ENCODE results near the gene HSD17B1. TPM values are rescaled to one million over a fixed set of nuclear protein-coding genes. Genes with fewer than 3 reads are reported as not detected.

The HSD17B1 gene
- total RNA-seq, 1 donor from 2014 or later, result 1.4 TPM

DNA sequence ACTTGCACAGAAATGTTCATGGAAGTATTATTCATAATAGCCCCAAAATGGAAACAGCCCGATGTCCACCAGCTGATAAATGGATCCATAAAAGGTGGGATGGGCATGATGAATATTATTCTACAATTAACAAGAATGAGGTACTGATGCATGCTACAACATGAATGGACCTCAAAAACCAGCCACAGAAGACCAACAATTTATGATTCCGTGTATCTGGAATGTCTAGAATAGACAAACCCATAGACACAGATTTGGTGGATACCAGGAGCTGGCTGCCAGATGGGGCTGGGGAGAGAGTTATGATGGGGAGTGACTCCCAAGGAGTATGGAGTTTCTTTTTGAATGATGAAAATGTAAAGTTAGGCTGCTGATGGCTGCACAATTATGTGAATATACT lies 27.5 kb upstream of the HSD17B1 start:
- no peaks in the 10 kb centered on the region for H3K27me3 Mint-ChIP-seq
- H3K4me1 Mint-ChIP-seq (ENCODE audit: low read depth), result peaks cover 15% of the 10 kb centered on the region
- TF ChIP-seq, protein P1, sequence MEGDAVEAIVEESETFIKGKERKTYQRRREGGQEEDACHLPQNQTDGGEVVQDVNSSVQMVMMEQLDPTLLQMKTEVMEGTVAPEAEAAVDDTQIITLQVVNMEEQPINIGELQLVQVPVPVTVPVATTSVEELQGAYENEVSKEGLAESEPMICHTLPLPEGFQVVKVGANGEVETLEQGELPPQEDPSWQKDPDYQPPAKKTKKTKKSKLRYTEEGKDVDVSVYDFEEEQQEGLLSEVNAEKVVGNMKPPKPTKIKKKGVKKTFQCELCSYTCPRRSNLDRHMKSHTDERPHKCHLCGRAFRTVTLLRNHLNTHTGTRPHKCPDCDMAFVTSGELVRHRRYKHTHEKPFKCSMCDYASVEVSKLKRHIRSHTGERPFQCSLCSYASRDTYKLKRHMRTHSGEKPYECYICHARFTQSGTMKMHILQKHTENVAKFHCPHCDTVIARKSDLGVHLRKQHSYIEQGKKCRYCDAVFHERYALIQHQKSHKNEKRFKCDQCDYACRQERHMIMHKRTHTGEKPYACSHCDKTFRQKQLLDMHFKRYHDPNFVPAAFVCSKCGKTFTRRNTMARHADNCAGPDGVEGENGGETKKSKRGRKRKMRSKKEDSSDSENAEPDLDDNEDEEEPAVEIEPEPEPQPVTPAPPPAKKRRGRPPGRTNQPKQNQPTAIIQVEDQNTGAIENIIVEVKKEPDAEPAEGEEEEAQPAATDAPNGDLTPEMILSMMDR (IDR thresholded peaks at IDR 0.05; ENCODE audit: unreplicated experiment), result no peak
- H3K36me3 Mint-ChIP-seq (ENCODE audit: insufficient read depth), result peaks cover 20% of the 10 kb centered on the region
- DNase-seq (ENCODE audit: low spot score, unreplicated experiment), result no peak
- H3K9me3 Mint-ChIP-seq (ENCODE audit: low read depth), result no peaks in the 10 kb centered on the region
- no peak overlapping the region for H3K4me3 Mint-ChIP-seq (ENCODE audit: low read depth)
- H3K27ac Mint-ChIP-seq, result peak overlapping the region; percentile 10

DNA sequence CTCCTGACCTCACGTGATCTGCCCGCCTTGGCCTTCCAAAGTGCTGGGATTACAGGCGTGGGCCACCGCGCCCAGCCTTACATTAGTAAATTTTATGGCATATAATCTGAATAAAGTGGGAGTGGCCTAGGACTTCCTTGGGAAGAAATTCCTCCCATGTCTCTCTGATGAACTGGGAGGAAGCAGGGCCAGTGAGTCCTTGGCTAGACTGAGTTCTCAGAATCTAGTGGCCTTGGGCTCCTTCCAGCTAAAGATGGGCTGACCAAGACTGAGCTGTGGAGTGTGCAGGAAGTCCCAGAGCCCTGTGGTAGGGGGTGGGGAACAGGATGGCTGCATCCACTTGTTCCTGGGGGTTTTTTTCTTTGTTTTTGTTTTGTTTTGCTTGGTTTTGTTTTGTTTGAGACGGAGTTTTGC lies 26.7 kb upstream of the HSD17B1 start:
- no peak overlapping the region for H3K27ac Mint-ChIP-seq

DNA sequence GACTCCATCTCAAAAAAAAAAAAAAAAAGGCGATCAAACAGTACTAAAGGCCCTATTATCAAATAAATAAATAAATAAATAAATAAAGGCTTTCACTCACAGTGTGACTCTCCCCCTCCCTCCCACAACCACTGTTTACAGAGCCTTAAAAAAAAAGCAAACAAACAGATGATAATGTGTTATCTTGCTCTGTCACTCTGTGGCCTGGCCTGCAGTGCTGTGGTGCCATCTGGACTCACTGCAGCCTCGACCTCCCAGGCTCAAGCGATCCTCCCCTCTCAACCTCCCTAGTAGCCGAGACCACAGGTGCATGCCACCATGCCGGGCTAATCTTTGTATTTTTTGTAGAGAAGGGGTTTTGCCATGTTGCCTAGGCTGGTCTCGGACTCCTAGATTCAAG lies 24.8 kb upstream of the HSD17B1 start:
- Mint-ChIP-seq H3K4me1 (ENCODE audit: low read depth) (peaks cover 20% of the 10 kb centered on the region), H3K9me3 (ENCODE audit: low read depth) (no peaks in the 10 kb centered on the region), H3K4me3 (ENCODE audit: low read depth) (no peak overlapping the region), H3K27me3 (no peaks in the 10 kb centered on the region), H3K27ac (peak overlapping the region; percentile 41), H3K36me3 (ENCODE audit: insufficient read depth) (peaks cover 9% of the 10 kb centered on the region)
- no peak for DNase-seq (ENCODE audit: low spot score, unreplicated experiment)
- TF ChIP-seq, protein P1 (IDR thresholded peaks at IDR 0.05; ENCODE audit: unreplicated experiment), result no peak

More for the DNA sequence above, 26.7 kb upstream of the HSD17B1 start:
- no peak for DNase-seq (ENCODE audit: low spot score, unreplicated experiment)
- Mint-ChIP-seq H3K36me3 (ENCODE audit: insufficient read depth) (peaks cover 20% of the 10 kb centered on the region), H3K4me3 (ENCODE audit: low read depth) (no peak overlapping the region), H3K27me3 (no peaks in the 10 kb centered on the region), H3K4me1 (ENCODE audit: low read depth) (peaks cover 19% of the 10 kb centered on the region), H3K9me3 (ENCODE audit: low read depth) (no peaks in the 10 kb centered on the region)
- TF ChIP-seq, protein P1 (IDR thresholded peaks at IDR 0.05; ENCODE audit: unreplicated experiment), result no peak

DNA sequence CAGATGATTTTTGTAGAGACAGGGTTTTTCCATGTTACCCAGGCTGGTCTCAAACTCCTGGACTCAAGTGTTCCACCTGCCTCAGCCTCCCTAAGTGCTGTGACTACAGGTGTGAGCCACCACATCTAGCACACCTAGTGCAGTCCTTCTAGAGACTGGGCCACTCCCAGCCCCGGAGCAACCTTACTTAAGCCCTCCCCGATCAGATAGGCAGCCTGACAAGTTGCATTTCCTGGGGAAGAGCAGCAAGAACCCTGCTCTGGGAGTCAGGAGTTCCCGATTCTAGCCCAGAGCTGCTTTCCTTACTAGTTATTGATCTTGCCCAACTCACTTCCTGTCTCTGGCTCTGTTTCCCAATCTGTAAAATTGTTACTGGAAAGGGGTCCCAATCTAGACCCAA lies 23.7 kb upstream of the HSD17B1 start:
- no peak overlapping the region for H3K4me3 Mint-ChIP-seq (ENCODE audit: low read depth)

DNA sequence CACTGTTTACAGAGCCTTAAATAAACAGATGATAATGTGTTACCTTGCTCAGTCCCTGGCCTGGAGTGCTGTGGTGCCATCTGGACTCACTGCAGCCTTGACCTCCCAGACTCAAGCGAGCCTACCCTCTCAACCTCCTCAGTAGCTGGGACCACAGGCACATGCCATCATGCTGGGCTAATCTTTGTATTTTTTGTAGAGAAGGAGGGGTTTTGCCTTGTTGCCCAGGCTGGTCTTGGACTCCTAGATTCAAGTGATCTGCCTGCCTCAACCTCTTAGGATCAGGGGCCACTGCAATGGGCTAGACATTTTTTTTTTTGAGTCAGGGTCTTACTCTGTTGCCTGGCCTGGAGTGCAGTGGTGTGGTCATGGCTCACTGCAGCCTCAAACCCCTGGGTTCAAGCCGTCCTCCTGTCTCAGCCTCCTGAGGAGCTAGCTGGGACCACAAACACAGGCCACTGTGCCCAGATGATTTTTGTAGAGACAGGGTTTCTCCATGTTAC lies 21.7 kb upstream of the HSD17B1 start:
- Mint-ChIP-seq H3K4me1 (ENCODE audit: low read depth) (peaks cover 26% of the 10 kb centered on the region), H3K4me3 (ENCODE audit: low read depth) (no peak overlapping the region), H3K9me3 (ENCODE audit: low read depth) (no peaks in the 10 kb centered on the region), H3K36me3 (ENCODE audit: insufficient read depth) (no peaks in the 10 kb centered on the region), H3K27me3 (peaks cover 6% of the 10 kb centered on the region), H3K27ac (peak overlapping the region; percentile 75)
- TF ChIP-seq, protein P1 (IDR thresholded peaks at IDR 0.05; ENCODE audit: unreplicated experiment), result no peak
- DNase-seq (ENCODE audit: low spot score, unreplicated experiment), result no peak

More for the DNA sequence above, 23.7 kb upstream of the HSD17B1 start:
- Mint-ChIP-seq H3K27me3 (peaks cover 6% of the 10 kb centered on the region), H3K9me3 (ENCODE audit: low read depth) (no peaks in the 10 kb centered on the region), H3K27ac (no peak overlapping the region), H3K36me3 (ENCODE audit: insufficient read depth) (peaks cover 3% of the 10 kb centered on the region), H3K4me1 (ENCODE audit: low read depth) (peaks cover 20% of the 10 kb centered on the region)
- TF ChIP-seq, protein P1 (IDR thresholded peaks at IDR 0.05; ENCODE audit: unreplicated experiment), result no peak
- no peak for DNase-seq (ENCODE audit: low spot score, unreplicated experiment)
